ENCODE measurements around the gene ATP7A.
"Not testable (repeated sequence)": the region's sequence is repeated elsewhere in the genome, so short reads cannot be mapped to it uniquely, and the experiment has no call there.

The ATP7A gene

GRCh38 chrX:78037881-78038280 lies 127.4 kb downstream of the ATP7A start:
- DNase-seq (ENCODE audit: low read depth): no peak

GRCh38 chrX:78042601-78043000 lies 132.1 kb downstream of the ATP7A start:
- DNase-seq (ENCODE audit: low read depth): no peak

GRCh38 chrX:78046362-78046761 lies 135.9 kb downstream of the ATP7A start:
- no peak for DNase-seq (ENCODE audit: low read depth)

GRCh38 chrX:78048052-78048451 lies 137.6 kb downstream of the ATP7A start:
- DNase-seq (ENCODE audit: low read depth): no peak

GRCh38 chrX:78063687-78064086 lies 153.2 kb downstream of the ATP7A start:
- DNase-seq (ENCODE audit: low read depth): no peak

- no peak for DNase-seq (ENCODE audit: low read depth)
These were observed 153.7 kb downstream of the ATP7A start for GRCh38 chrX:78064152-78064551.

GRCh38 chrX:78064698-78065601 lies 154.5 kb downstream of the ATP7A start:
- DNase-seq (ENCODE audit: low read depth): peak; percentile 82

GRCh38 chrX:78066110-78066509 lies 155.6 kb downstream of the ATP7A start:
- peak; percentile 48 for DNase-seq (ENCODE audit: low read depth)

GRCh38 chrX:78071331-78071730 lies 160.8 kb downstream of the ATP7A start:
- DNase-seq (ENCODE audit: low read depth): no peak

GRCh38 chrX:78073147-78074077 lies 162.9 kb downstream of the ATP7A start:
- DNase-seq (ENCODE audit: low read depth): not testable (repeated sequence)

- no peak for DNase-seq (ENCODE audit: low read depth)
These were observed 163.6 kb downstream of the ATP7A start for GRCh38 chrX:78074088-78074487.

- no peak for DNase-seq (ENCODE audit: low read depth)
These were observed 165.4 kb downstream of the ATP7A start for GRCh38 chrX:78075787-78076389.

GRCh38 chrX:78081413-78081812 lies 170.9 kb downstream of the ATP7A start:
- not testable (repeated sequence) for DNase-seq (ENCODE audit: low read depth)

GRCh38 chrX:78092296-78092695 lies 181.8 kb downstream of the ATP7A start:
- peak; percentile 52 for DNase-seq (ENCODE audit: low read depth)

GRCh38 chrX:78098108-78098507 lies 187.6 kb downstream of the ATP7A start:
- DNase-seq (ENCODE audit: low read depth): no peak
